PFSK-1 (cell line): Measurements from ENCODE around the gene RARS1.

ENCODE experiments used
- POLR2AphosphoS5 ChIP-seq: IDR thresholded peaks from 2 replicates; pipeline ENCODE4 v1.6.1; 2012; ENCODE audit warnings: low read depth, mild to moderate bottlenecking, control low read depth, low read length, moderate library complexity
- SIN3A ChIP-seq: IDR thresholded peaks from 2 replicates; pipeline ENCODE4 v1.6.1; 2012; ENCODE audit warnings: mild to moderate bottlenecking, low read length, moderate library complexity, borderline replicate concordance; ENCODE audit not compliant: insufficient read depth
- TAF1 ChIP-seq: IDR thresholded peaks from 2 replicates; pipeline ENCODE4 v1.6.1; 2012; ENCODE audit warnings: low read length, control low read depth, borderline replicate concordance; ENCODE audit not compliant: insufficient read depth
- TF ChIP-seq, protein P1 (sequence below), 2 experiments: IDR thresholded peaks; 2 replicates each; pipeline versions ENCODE4 v1.6.1 to v1.8.0; 2011 to 2012; ENCODE audit warnings: low read depth in 2 of 2, low read length in 2 of 2, control low read depth in 1 of 2, inconsistent platforms in 1 of 2, mild to moderate bottlenecking in 1 of 2, moderate library complexity in 1 of 2; ENCODE audit not compliant: insufficient read depth in 1 of 2

DNA sequence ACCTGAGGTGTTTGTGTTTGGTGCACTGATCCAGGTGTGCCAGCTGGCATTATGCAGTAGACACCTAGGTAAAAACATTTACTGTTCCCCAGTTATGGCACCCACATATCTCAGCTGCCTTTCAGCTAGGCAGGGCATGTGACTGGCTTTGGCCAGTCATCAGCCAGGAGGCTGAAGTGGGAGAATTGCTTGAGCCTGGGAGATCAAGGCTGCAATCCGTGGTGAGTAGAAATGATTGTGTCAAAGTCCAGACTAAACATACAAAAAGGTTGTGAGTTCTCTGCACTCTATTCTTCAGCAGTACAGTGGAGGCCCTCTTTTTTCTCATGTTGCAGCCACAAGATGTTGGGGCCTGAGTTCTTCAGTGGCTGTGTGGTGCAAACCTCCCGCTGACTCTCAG is 39.6 kb downstream of the RARS1 start:
- TF ChIP-seq, protein P1, sequence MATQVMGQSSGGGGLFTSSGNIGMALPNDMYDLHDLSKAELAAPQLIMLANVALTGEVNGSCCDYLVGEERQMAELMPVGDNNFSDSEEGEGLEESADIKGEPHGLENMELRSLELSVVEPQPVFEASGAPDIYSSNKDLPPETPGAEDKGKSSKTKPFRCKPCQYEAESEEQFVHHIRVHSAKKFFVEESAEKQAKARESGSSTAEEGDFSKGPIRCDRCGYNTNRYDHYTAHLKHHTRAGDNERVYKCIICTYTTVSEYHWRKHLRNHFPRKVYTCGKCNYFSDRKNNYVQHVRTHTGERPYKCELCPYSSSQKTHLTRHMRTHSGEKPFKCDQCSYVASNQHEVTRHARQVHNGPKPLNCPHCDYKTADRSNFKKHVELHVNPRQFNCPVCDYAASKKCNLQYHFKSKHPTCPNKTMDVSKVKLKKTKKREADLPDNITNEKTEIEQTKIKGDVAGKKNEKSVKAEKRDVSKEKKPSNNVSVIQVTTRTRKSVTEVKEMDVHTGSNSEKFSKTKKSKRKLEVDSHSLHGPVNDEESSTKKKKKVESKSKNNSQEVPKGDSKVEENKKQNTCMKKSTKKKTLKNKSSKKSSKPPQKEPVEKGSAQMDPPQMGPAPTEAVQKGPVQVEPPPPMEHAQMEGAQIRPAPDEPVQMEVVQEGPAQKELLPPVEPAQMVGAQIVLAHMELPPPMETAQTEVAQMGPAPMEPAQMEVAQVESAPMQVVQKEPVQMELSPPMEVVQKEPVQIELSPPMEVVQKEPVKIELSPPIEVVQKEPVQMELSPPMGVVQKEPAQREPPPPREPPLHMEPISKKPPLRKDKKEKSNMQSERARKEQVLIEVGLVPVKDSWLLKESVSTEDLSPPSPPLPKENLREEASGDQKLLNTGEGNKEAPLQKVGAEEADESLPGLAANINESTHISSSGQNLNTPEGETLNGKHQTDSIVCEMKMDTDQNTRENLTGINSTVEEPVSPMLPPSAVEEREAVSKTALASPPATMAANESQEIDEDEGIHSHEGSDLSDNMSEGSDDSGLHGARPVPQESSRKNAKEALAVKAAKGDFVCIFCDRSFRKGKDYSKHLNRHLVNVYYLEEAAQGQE (IDR thresholded peaks at IDR 0.05; ENCODE audit: insufficient read depth in 1 of 2, low read depth in 2 of 2, low read length in 2 of 2): no peak
- TF ChIP-seq POLR2AphosphoS5 (no peak), TAF1 (no peak), SIN3A (no peak)
